Activated CD8-positive, alpha-beta memory T cell treated with anti-CD3 and anti-CD28 coated beads for 4 hours (primary cell): Measurements from ENCODE around the gene ABCA9.
"Not testable (repeated sequence)": the region's sequence is repeated elsewhere in the genome, so short reads cannot be mapped to it uniquely, and the experiment has no call there.

Experiments used
- DNase-seq, 2 donors: peaks; one replicate each; pipeline ENCODE4 v3.0.0-alpha.2; 2020; ENCODE audit warnings: low read depth in 2 of 2

Gene ABCA9

GRCh38 chr17:69043098-69043734 lies 17.5 kb downstream of the ABCA9 start:
- no peak for DNase-seq

GRCh38 chr17:69042308-69042707 lies 18.4 kb downstream of the ABCA9 start:
- no peak for DNase-seq

- DNase-seq = no peak
Measured at GRCh38 chr17:69031839-69032238, 28.9 kb downstream of the ABCA9 start.

- DNase-seq = no peak
Measured at GRCh38 chr17:69030169-69030568, 30.6 kb downstream of the ABCA9 start.

- DNase-seq = no peak
Measured at GRCh38 chr17:69018687-69019086, 42.0 kb downstream of the ABCA9 start.

- DNase-seq = no peak
Measured at GRCh38 chr17:69018022-69018615, 42.6 kb downstream of the ABCA9 start.

GRCh38 chr17:69015631-69016030 lies 45.1 kb downstream of the ABCA9 start:
- no peak for DNase-seq

GRCh38 chr17:69012895-69013805 lies 47.6 kb downstream of the ABCA9 start:
- DNase-seq = no peak

- no peak for DNase-seq
Measured at GRCh38 chr17:69009930-69010329, 50.8 kb downstream of the ABCA9 start.

GRCh38 chr17:69004759-69005158 lies 56.0 kb downstream of the ABCA9 start:
- DNase-seq = not testable (repeated sequence)

GRCh38 chr17:68999743-69000142 lies 61.0 kb downstream of the ABCA9 start:
- not testable (repeated sequence) for DNase-seq

GRCh38 chr17:68993112-68993511 lies 67.6 kb downstream of the ABCA9 start:
- DNase-seq = no peak

- no peak for DNase-seq
Measured at GRCh38 chr17:68987966-68988365, 72.8 kb downstream of the ABCA9 start.

GRCh38 chr17:68981288-68981687 lies 79.4 kb downstream of the ABCA9 start:
- no peak for DNase-seq

- DNase-seq = no peak
Measured at GRCh38 chr17:68973098-68973846, 87.5 kb downstream of the ABCA9 start.

- DNase-seq = no peak
Measured at GRCh38 chr17:68972119-68972704, 88.5 kb downstream of the ABCA9 start.

- DNase-seq = no peak
Measured at GRCh38 chr17:68969101-68969500, 91.6 kb downstream of the ABCA9 start.

- DNase-seq = no peak
Measured at GRCh38 chr17:68963958-68964357, 96.8 kb downstream of the ABCA9 start.

- no peak for DNase-seq
Measured at GRCh38 chr17:68961214-68961882, 99.4 kb downstream of the ABCA9 start.

GRCh38 chr17:68959117-68959516 lies 101.6 kb downstream of the ABCA9 start:
- DNase-seq = not testable (repeated sequence)

- no peak for DNase-seq
Measured at GRCh38 chr17:68957944-68958343, 102.8 kb downstream of the ABCA9 start.
